Transverse colon (tissue), 4 donors: ENCODE results near the gene VMAC. TPM values are rescaled to one million over a fixed set of nuclear protein-coding genes. Genes with fewer than 3 reads are reported as not detected.

Experiments
- DNase-seq: peaks from one replicate; pipeline ENCODE4 v3.0.0-alpha.2; 2019
- H3K27ac ChIP-seq, 4 donors: fragments of 200-600 bp; sonication (generic); 2 replicates each; pipeline ENCODE4 v1.5.1; 2016 to 2018; ENCODE audit warnings: inconsistent platforms in 4 of 4
- H3K27me3 ChIP-seq: fragments of 200-600 bp; sonication (generic); 2 replicates; pipeline ENCODE4 v1.5.1; 2017; ENCODE audit warnings: inconsistent platforms
- H3K36me3 ChIP-seq, 4 donors: fragments of 200-600 bp; sonication (generic); 2 replicates each; pipeline ENCODE4 v1.5.1; 2017 to 2019; ENCODE audit warnings: inconsistent platforms in 4 of 4
- H3K4me1 ChIP-seq, 4 donors: fragments of 200-600 bp; sonication (generic); 2 replicates each; pipeline ENCODE4 v1.5.1; 2017 to 2020; ENCODE audit warnings: inconsistent platforms in 4 of 4
- H3K4me3 ChIP-seq, 4 donors: fragments of 200-600 bp; sonication (generic); 1 replicate in 1 of 4; 2 replicates in 3 of 4; pipeline versions ENCODE4 v1.5.1 to v1.6.1; 2017 to 2019; ENCODE audit warnings: inconsistent platforms in 4 of 4
- H3K9me3 ChIP-seq, 2 donors: fragments of 200-600 bp; sonication (generic); 2 replicates each; pipeline ENCODE4 v1.5.1; 2017 to 2019; ENCODE audit warnings: inconsistent platforms in 2 of 2
- CTCF ChIP-seq, 5 experiments: fragments of 200-600 bp in 3 of 5; fragments of 450-650 bp in 2 of 5; sonication (generic) in 3 of 5; IDR thresholded peaks; 1 replicate in 2 of 5; 2 replicates in 3 of 5; pipeline ENCODE4 v1.5.1; 2016 to 2017; ENCODE audit warnings: antibody characterized with exemption in 5 of 5, inconsistent platforms in 3 of 5, mild to moderate bottlenecking in 2 of 5, moderate library complexity in 1 of 5
- EP300 ChIP-seq: sonication (generic); formaldehyde crosslinking; IDR thresholded peaks from one replicate; pipeline ENCODE4 v1.6.1; 2017; ENCODE audit warnings: antibody characterized with exemption, low read depth
- POLR2A ChIP-seq: fragments of 450-650 bp; IDR thresholded peaks from one replicate; pipeline ENCODE4 v1.6.1; 2016; ENCODE audit warnings: antibody characterized with exemption, mild to moderate bottlenecking, moderate library complexity
- POLR2AphosphoS5 ChIP-seq, 3 donors: sonication (generic); formaldehyde crosslinking; IDR thresholded peaks; one replicate each; pipeline ENCODE4 v1.6.1; 2016; ENCODE audit warnings: antibody characterized with exemption in 3 of 3
- WGBS, 2 donors: methylation state at CpG; one replicate each; pipeline ENCODE4 v1.1.5; 2018; ENCODE audit warnings: low coverage in 1 of 2; 5-methylcytosine and 5-hydroxymethylcytosine counted together
- in situ Hi-C, 4 donors: fragments of 200-750 bp; cut with MboI; loops; one replicate each; pipeline versions ENCODE4 v1.15.0 to v1.15.1; 2017; ENCODE audit warnings: low sequenced_read_pairs in 3 of 4, low pct_ligation_motif_present in 1 of 4, low pct_unique_long_range_greater_than_20kb in 1 of 4
- intact Hi-C: fragments of 100-400 bp; cut with DNase I; formaldehyde crosslinking; loops from one replicate; pipeline ENCODE4 v1.15.1; 2023; ENCODE audit warnings: low total_unique reads
- total RNA-seq, 4 donors: library from RNA; depleted of rRNA; stranded (reverse); fragments of >200 nt; gene quantifications; one replicate each; pipeline ENCODE4 v1.1.0, GENCODE V29; 2016

VMAC gene
- total RNA-seq, 4 donors from 2014 or later: 8.9 to 59.5 (median 18.4) TPM

DNA sequence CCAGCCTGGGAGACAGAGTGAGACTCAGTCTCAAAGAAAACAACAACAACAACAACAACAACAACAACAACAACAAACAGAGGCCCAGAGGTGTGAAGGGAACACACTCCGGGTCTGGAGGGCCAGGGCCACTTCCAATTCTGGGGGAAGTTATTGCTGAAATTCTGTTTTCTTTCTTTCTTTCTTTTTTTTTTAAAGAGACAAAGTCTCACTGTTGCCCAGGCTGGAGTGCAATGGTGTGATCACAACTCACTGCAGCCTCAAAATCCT, 5.9 kb downstream of the VMAC start:
- intact Hi-C loops (no loop called here), in situ Hi-C loops (no loop called here)
- no peak for DNase-seq
- Histone ChIP-seq H3K4me1 (peaks cover 13 to 28% (median 24%) of the 10 kb centered on the region in 4 donors), H3K27me3 (no peaks in the 10 kb centered on the region), H3K27ac (no peak overlapping the region), H3K36me3 (no peaks in the 10 kb centered on the region), H3K4me3 (no peak overlapping the region), H3K9me3 (no peaks in the 10 kb centered on the region)
- TF ChIP-seq POLR2AphosphoS5 (IDR thresholded peaks at IDR 0.05) (no peak), POLR2A (no peak), CTCF (IDR thresholded peaks at IDR 0.05) (no peak), EP300 (no peak)
- WGBS, 2 donors: 89 to 90% methylated on average over 1 of the region's 1 CpG

DNA sequence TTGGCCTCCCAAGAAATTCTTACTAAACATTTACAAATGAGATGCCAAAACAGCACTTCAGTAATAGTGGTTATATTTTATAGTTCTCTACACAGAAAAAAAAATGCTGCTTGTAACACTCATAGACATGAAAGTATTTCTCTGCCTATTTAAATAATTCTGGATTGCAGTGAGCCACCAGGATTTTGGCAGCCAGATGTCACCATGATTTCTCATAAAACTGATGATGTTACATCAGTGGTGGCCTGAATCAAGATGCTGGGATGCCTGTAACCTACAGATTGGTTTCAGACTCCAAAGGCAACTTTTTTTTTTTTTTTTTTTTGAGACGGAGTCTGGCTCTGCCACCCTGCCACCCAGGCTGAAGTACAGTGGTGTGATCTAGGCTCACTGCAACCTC, 6.7 kb downstream of the VMAC start:
- H3K36me3 ChIP-seq: peaks cover 0 to 4% (median 1%) of the 10 kb centered on the region in 4 donors
- no peaks in the 10 kb centered on the region for H3K9me3 ChIP-seq
- 60% methylated on average over 1 of the region's 1 CpG; no CpG with 5 or more reads in 1 of the 2 donors for WGBS, 2 donors
- H3K27me3 ChIP-seq: no peaks in the 10 kb centered on the region
- in situ Hi-C loops: no loop called here
- peaks cover 6 to 28% (median 26%) of the 10 kb centered on the region in 4 donors for H3K4me1 ChIP-seq
- TF ChIP-seq POLR2A (no peak), POLR2AphosphoS5 (IDR thresholded peaks at IDR 0.05) (no peak), EP300 (no peak)
- H3K27ac ChIP-seq: no peak overlapping the region
- no peak for DNase-seq
- no peak overlapping the region for H3K4me3 ChIP-seq
- intact Hi-C loops: no loop called here

GRCh38 chr19:5913739-5914357, 9.2 kb downstream of the VMAC start, which contains the start of gene CAPS:
Gene CAPS (plus strand): TSS chr19:5914254. CDS start chr19:5914407, 153 bp downstream.
- intact Hi-C loops: no loop called here
- in situ Hi-C loops: no loop called here
- Histone ChIP-seq H3K27me3 (no peaks in the 10 kb centered on the region), H3K27ac (peak within 1 kb of the TSS; percentile 20 to 73 (median 54)), H3K36me3 (peaks cover 0 to 25% (median 10%) of the 10 kb centered on the region in 4 donors), H3K4me3 (no peak within 1 kb of the TSS), H3K9me3 (no peaks in the 10 kb centered on the region), H3K4me1 (peaks cover 5 to 28% (median 27%) of the 10 kb centered on the region in 4 donors)
- peak; percentile 78 for DNase-seq
- TF ChIP-seq POLR2AphosphoS5 (IDR thresholded peaks at IDR 0.05) (peak in 2 of 3 donors; percentile 44 to 47), CTCF (IDR thresholded peaks at IDR 0.05) (no peak), POLR2A (peak; percentile 46), EP300 (no peak)
- WGBS, 2 donors: 58% methylated on average over 6 of the region's 10 CpGs; no CpG with 5 or more reads in 1 of the 2 donors

- in situ Hi-C loops (no loop called here), intact Hi-C loops (no loop called here)
- TF ChIP-seq EP300: no peak
- no peak for TF ChIP-seq CTCF (IDR thresholded peaks at IDR 0.05)
- no peak for TF ChIP-seq POLR2AphosphoS5 (IDR thresholded peaks at IDR 0.05)
- no peak for TF ChIP-seq POLR2A
- Histone ChIP-seq H3K9me3 (no peaks in the 10 kb centered on the region), H3K36me3 (peaks cover 0 to 30% (median 13%) of the 10 kb centered on the region in 4 donors), H3K4me3 (no peak overlapping the region), H3K27ac (peak overlapping the region; percentile 20 to 73 (median 54)), H3K27me3 (no peaks in the 10 kb centered on the region), H3K4me1 (peaks cover 5 to 28% (median 27%) of the 10 kb centered on the region in 4 donors)
- 44% methylated on average over 8 of the region's 22 CpGs; no CpG with 5 or more reads in 1 of the 2 donors for WGBS, 2 donors
- no peak for DNase-seq
Observed at GRCh38 chr19:5914358-5914774, 9.7 kb downstream of the VMAC start.
